ENCODE data around the gene AADAC. TPM values are rescaled to one million over a fixed set of nuclear protein-coding genes. Genes with fewer than 3 reads are reported as not detected.
"Not testable (repeated sequence)": the region's sequence is repeated elsewhere in the genome, so short reads cannot be mapped to it uniquely, and the experiment has no call there.

The AADAC gene
- total and polyA plus RNA-seq, 11 donors = 3.0 TPM; not detected in 10

- H3K36me3 ChIP-seq = no peaks in the 10 kb centered on the region
- no peak overlapping the region for H3K4me3 ChIP-seq
- peaks cover 0 to 16% (median 4%) of the 10 kb centered on the region in 12 donors for H3K4me1 ChIP-seq
- no peak overlapping the region for H3K27ac ChIP-seq
- DNase-seq (no peak), ATAC-seq (no peak)
- H3K27me3 ChIP-seq = no peaks in the 10 kb centered on the region
- WGBS, 4 donors = 71 to 89% (median 82%) methylated on average over 1 of the region's 1 CpG
- intact Hi-C loops (cut with DNase I) = loop anchor here (1.0 to 10.0 kb wide), 11 partner anchors 78 to 672 kb away; partner anchors contain the start of gene IGSF10 (in 1 of the 10)
- H3K9me3 ChIP-seq = no peaks in the 10 kb centered on the region
- no peak for TF ChIP-seq POLR2A (IDR thresholded peaks at IDR 0.05)
- TF ChIP-seq CTCF (IDR thresholded peaks at IDR 0.05) = peak in 2 of 12 donors; percentile 4 to 16
Observed at GRCh38 chr3:151839313-151839631, 25.4 kb downstream of the AADAC start.

DNA sequence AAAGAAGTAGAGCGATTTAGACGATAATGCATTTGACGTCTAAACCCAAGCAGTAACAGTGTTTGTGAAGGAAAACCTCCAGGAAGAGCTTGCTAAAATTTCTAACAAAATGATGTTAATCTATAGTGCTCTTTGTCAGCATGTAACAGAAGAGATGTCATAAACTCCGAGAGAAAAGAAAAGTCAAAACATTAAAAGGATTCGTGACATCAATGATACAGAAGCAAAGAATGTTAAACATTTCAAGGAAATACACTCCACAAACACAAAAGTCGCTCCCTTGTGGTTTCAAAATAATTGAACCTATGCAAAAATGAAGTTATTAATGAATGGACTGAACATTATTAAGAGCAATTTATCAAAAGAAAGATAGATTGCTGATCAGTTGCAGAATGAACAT lies 27.9 kb downstream of the AADAC start:
- no peak for ATAC-seq
- 79 to 87% (median 83%) methylated on average over 6 of the region's 6 CpGs for WGBS, 4 donors
- Histone ChIP-seq H3K9me3 (no peaks in the 10 kb centered on the region), H3K4me3 (no peak overlapping the region), H3K36me3 (no peaks in the 10 kb centered on the region), H3K4me1 (peaks cover 0 to 9% (median under 1%) of the 10 kb centered on the region in 12 donors), H3K27me3 (no peaks in the 10 kb centered on the region), H3K27ac (no peak overlapping the region)
- no peak for DNase-seq
- intact Hi-C loops (cut with DNase I) = loop anchor here in 3 of 10 donors (2.0 to 10.0 kb wide), 6 partner anchors 73 to 614 kb away; no protein-coding TSS in a partner anchor
- TF ChIP-seq CTCF (IDR thresholded peaks at IDR 0.05) (no peak), POLR2A (IDR thresholded peaks at IDR 0.05) (no peak)

DNA sequence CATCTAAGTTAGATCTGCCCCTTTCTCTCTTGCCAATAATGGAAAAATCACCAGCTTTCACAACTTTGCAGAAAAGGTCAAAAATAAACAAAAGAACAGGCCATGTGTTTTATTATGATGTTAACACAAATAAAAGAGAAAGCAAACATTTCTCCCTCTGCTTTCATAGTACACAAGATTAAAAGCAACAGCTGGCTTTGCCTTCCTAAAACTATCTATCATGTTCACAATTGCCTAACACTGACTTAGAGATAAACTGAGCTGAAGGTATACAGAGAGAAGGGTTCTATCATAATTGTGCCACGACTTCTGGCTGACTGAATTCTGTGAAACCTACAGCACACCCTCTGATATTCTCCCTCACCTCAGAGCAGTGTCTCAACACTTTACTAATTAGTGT lies 29.4 kb downstream of the AADAC start:
- 18 to 34% (median 28%) methylated on average over 1 of the region's 1 CpG for WGBS, 4 donors
- DNase-seq (no peak), ATAC-seq (no peak)
- H3K36me3 ChIP-seq = no peaks in the 10 kb centered on the region
- no peak overlapping the region for H3K27ac ChIP-seq
- intact Hi-C loops (cut with DNase I) = loop anchor here in 3 of 10 donors (5.0 to 10.0 kb wide), 5 partner anchors 72 to 616 kb away; no protein-coding TSS in a partner anchor
- H3K27me3 ChIP-seq = no peaks in the 10 kb centered on the region
- no peaks in the 10 kb centered on the region for H3K9me3 ChIP-seq
- TF ChIP-seq CTCF (IDR thresholded peaks at IDR 0.05) = no peak
- no peak for TF ChIP-seq POLR2A (IDR thresholded peaks at IDR 0.05)
- H3K4me1 ChIP-seq = peaks cover 0 to 3% (median 0%) of the 10 kb centered on the region in 12 donors
- H3K4me3 ChIP-seq = no peak overlapping the region

DNA sequence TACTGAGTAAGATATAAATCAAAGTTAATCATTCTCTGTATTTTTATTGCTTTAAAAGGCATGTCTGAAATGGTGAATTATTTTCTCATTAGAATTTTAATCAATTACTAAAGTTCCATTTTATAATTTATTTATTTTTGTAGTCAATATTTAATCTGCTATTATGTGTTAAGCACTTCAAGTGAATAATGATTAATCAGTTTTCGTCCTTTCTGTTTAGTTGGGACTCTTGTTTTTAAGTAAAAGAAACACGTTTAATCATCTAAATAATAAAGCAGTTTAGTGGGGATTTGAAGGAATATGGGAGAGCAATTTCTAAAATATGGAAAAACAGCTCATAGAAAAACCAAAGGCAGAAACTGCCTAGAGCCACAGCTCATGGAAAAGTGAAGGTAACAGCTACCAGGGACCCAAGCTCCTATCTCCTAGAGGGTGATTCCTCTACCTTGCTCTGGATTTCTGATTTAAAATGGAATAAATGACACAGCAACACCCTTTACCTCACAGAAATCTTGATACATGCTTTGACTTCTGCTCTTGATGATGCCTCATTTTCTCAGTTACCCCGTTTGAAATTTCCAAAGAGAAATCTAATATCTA lies 31.5 kb downstream of the AADAC start:
- H3K4me1 ChIP-seq = no peaks in the 10 kb centered on the region
- no peaks in the 10 kb centered on the region for H3K36me3 ChIP-seq
- intact Hi-C loops (cut with DNase I) = loop anchor here in 1 of 10 donors (10.0 kb wide), 1 partner anchor 69 kb away; no protein-coding TSS in a partner anchor
- no peak overlapping the region for H3K27ac ChIP-seq
- ATAC-seq (no peak), DNase-seq (no peak)
- 59 to 77% (median 71%) methylated on average over 3 of the region's 3 CpGs for WGBS, 4 donors
- H3K9me3 ChIP-seq = peaks cover 0 to 13% (median 2%) of the 10 kb centered on the region in 12 donors
- H3K4me3 ChIP-seq = no peak overlapping the region
- TF ChIP-seq CTCF (IDR thresholded peaks at IDR 0.05) (no peak), POLR2A (IDR thresholded peaks at IDR 0.05) (no peak)
- no peaks in the 10 kb centered on the region for H3K27me3 ChIP-seq

- H3K36me3 ChIP-seq; H3K27ac ChIP-seq; DNase-seq; H3K4me1 ChIP-seq; intact Hi-C loops (cut with DNase I); ATAC-seq; H3K27me3 ChIP-seq; H3K4me3 ChIP-seq: not testable (repeated sequence)
- peaks cover 0 to 20% (median 3%) of the 10 kb centered on the region in 12 donors for H3K9me3 ChIP-seq
- WGBS, 4 donors = 87 to 93% (median 91%) methylated on average over 2 of the region's 2 CpGs
Observed at GRCh38 chr3:151850065-151850464, 36.1 kb downstream of the AADAC start.

Data from heart left ventricle (tissue), 16 donors.